ENCODE data around the gene DNAH14. TPM values are rescaled to one million over a fixed set of nuclear protein-coding genes. Genes with fewer than 3 reads are reported as not detected.

Gene DNAH14
- total RNA-seq, 1 experiment from 2014 or later = 39.7 TPM

- Histone ChIP-seq H3K79me1 (ENCODE audit: insufficient read depth, low read depth, low read length, poor library complexity, severe bottlenecking) (no peaks in the 10 kb centered on the region), H3K18ac (ENCODE audit: insufficient read length, low read depth, low read length) (no peak overlapping the region), H3K9ac (ENCODE audit: extremely low read depth, insufficient read length, low read length) (no peak overlapping the region), H3K23ac (ENCODE audit: insufficient read length, low read depth, low read length) (no peak overlapping the region), H3T11ph (ENCODE audit: low read length) (no peak overlapping the region), H3K56ac (ENCODE audit: insufficient read length, low read depth, low read length) (no peak overlapping the region), H2AK5ac (ENCODE audit: insufficient read length, low read length) (no peak overlapping the region), H3K79me2 (ENCODE audit: insufficient read depth, low read length) (no peaks in the 10 kb centered on the region), H2BK120ac (ENCODE audit: low read depth, low read length, poor library complexity, severe bottlenecking) (no peak overlapping the region), H3K27me3 (ENCODE audit: insufficient read depth, low read length) (peaks cover 10% of the 10 kb centered on the region; the same call in 1 of the 2 replicates), H2BK20ac (ENCODE audit: low read depth, low read length, poor library complexity, severe bottlenecking) (no peak overlapping the region), H2BK5ac (ENCODE audit: insufficient read length, low read length) (no peak overlapping the region), H2BK15ac (ENCODE audit: low read depth, low read length) (no peak overlapping the region), H3K4ac (ENCODE audit: low read depth, low read length) (no peak overlapping the region), H4K20me1 (ENCODE audit: control insufficient read depth, insufficient read depth, insufficient read length) (no peaks in the 10 kb centered on the region), H3K27ac (ENCODE audit: insufficient read length, low read depth, low read length) (no peak overlapping the region), H3K14ac (ENCODE audit: insufficient read depth, low read length) (no peak overlapping the region), H4K91ac (ENCODE audit: insufficient read length, low read depth, low read length) (no peak overlapping the region), H3K9me3 (ENCODE audit: control insufficient read depth, low read depth, low read length) (no peaks in the 10 kb centered on the region), H2BK12ac (ENCODE audit: insufficient read length, low read depth, low read length) (no peak overlapping the region), H3K23me2 (ENCODE audit: insufficient read length, low read depth, low read length, poor library complexity, severe bottlenecking) (no peaks in the 10 kb centered on the region), H3K4me2 (ENCODE audit: insufficient read depth, insufficient read length, low read length) (no peak overlapping the region), H4K5ac (ENCODE audit: insufficient read length, low read depth, low read length) (no peak overlapping the region), H3K4me1 (ENCODE audit: insufficient read depth, low read length) (no peaks in the 10 kb centered on the region), H4K8ac (replicated peaks; ENCODE audit: insufficient read length, low read depth, low read length) (no peak overlapping the region), H2AFZ (ENCODE audit: low read length) (no peak overlapping the region)
- Mint-ChIP-seq H3K27me3 (ENCODE audit: low read depth) (peaks cover 41% of the 10 kb centered on the region), H3K4me1 (peaks cover 0 to 9% of the 10 kb centered on the region in 2 experiments; a peak in 2 of 4 replicates), H3K4me3 (no peak overlapping the region), H3K9me3 (no peaks in the 10 kb centered on the region), H3K27ac (no peak overlapping the region), H3K36me3 (ENCODE audit: insufficient read depth in 1 of 3, low read depth in 3 of 3) (no peaks in the 10 kb centered on the region)
- TF ChIP-seq CTCF (conservative IDR thresholded peaks at IDR 0.05) = no peak
- DNase-seq = no peak
- WGBS (ENCODE audit: extremely low coverage, insufficient read length, low lambda C conversion rate) = no CpG with 5 or more reads among the region's 1 CpG
Observed at GRCh38 chr1:225366552-225366951, 437.1 kb downstream of the DNAH14 start.
